HepG2 (cell line): Measurements from ENCODE around the gene SLC17A9. TPM values are rescaled to one million over a fixed set of nuclear protein-coding genes. Genes with fewer than 3 reads are reported as not detected.

Experiments used
- DMAP1 ChIP-seq: IDR thresholded peaks from 2 replicates; pipeline ENCODE4 v1.6.1; 2016
- HNRNPH1 ChIP-seq: fragments of 200-400 bp; formaldehyde crosslinking; optimal IDR thresholded peaks from 2 replicates; pipeline ENCODE3; 2017; ENCODE audit warnings: mild to moderate bottlenecking, low read depth, low read length
- KDM6A ChIP-seq: IDR thresholded peaks from 2 replicates; pipeline ENCODE4 v1.6.1; 2016; ENCODE audit warnings: low read depth
- KLF6 ChIP-seq: IDR thresholded peaks from 2 replicates; pipeline ENCODE4 v1.8.0; 2016; ENCODE audit warnings: missing biosample characterization, missing genetic modification reagents
- MIER2 ChIP-seq: IDR thresholded peaks from 2 replicates; pipeline ENCODE4 v1.6.1; 2016; ENCODE audit warnings: missing biosample characterization, missing genetic modification reagents
- PHF20 ChIP-seq: sonication (generic); formaldehyde crosslinking; IDR thresholded peaks from 2 replicates; pipeline ENCODE4 v1.5.0; 2020; ENCODE audit warnings: mild to moderate bottlenecking, missing genetic modification reagents
- PHF21A ChIP-seq: sonication (generic); formaldehyde crosslinking; IDR thresholded peaks from 2 replicates; pipeline ENCODE4 v1.5.0; 2020; ENCODE audit warnings: mild to moderate bottlenecking, missing genetic modification reagents
- RAD51 ChIP-seq: fragments of 450-650 bp; IDR thresholded peaks from 2 replicates; pipeline ENCODE4 v1.6.1; 2016; ENCODE audit warnings: borderline replicate concordance
- RBM22 ChIP-seq: fragments of 200-400 bp; formaldehyde crosslinking; optimal IDR thresholded peaks from 2 replicates; pipeline ENCODE3; 2017; ENCODE audit warnings: mild to moderate bottlenecking, low read length, moderate library complexity
- RBM39 ChIP-seq: fragments of 200-400 bp; formaldehyde crosslinking; IDR thresholded peaks from one replicate; pipeline ENCODE4 v1.6.1; 2018; ENCODE audit warnings: antibody characterized with exemption, mild to moderate bottlenecking, low read depth, low read length; ENCODE audit not compliant: poor library complexity, severe bottlenecking
- SALL1 ChIP-seq: sonication (generic); formaldehyde crosslinking; IDR thresholded peaks from 2 replicates; pipeline ENCODE4 v1.8.0; 2022; ENCODE audit warnings: mild to moderate bottlenecking, missing genetic modification reagents
- SMARCE1 ChIP-seq: fragments of 450-650 bp; IDR thresholded peaks from 2 replicates; pipeline ENCODE4 v1.6.1; 2017; ENCODE audit warnings: borderline replicate concordance
- XRCC5 ChIP-seq: fragments of 200-400 bp; formaldehyde crosslinking; optimal IDR thresholded peaks from 2 replicates; pipeline ENCODE3; 2017; ENCODE audit warnings: mild to moderate bottlenecking, low read length
- ZNF660 ChIP-seq: sonication (generic); formaldehyde crosslinking; IDR thresholded peaks from 2 replicates; pipeline ENCODE4 v1.5.1; 2020; ENCODE audit warnings: mild to moderate bottlenecking, low read depth, missing genetic modification reagents, borderline replicate concordance
- ZNF7 ChIP-seq: IDR thresholded peaks from 2 replicates; pipeline ENCODE4 v1.6.1; 2016; ENCODE audit warnings: missing biosample characterization, missing genetic modification reagents
- ZNF777 ChIP-seq: sonication (generic); formaldehyde crosslinking; IDR thresholded peaks from 2 replicates; pipeline ENCODE4 v1.4.0; 2020; ENCODE audit warnings: missing genetic modification reagents
- ZNF792 ChIP-seq: IDR thresholded peaks from 2 replicates; pipeline ENCODE4 v1.6.1; 2016
- polyA plus RNA-seq, 8 experiments: library from polyadenylated mRNA; depleted of rRNA in 3 of 8; stranded (reverse) in 7 of 8; unstranded in 1 of 8; fragments of >200 nt; fragmentation: Illumina TruSeq in 4 of 8; extraction: Trizol in 4 of 8; gene quantifications; 2 replicates each; pipeline versions ENCODE4 v1.2.1 to v1.2.3, GENCODE V29; 2011 to 2016; ENCODE audit warnings: low read depth in 4 of 8, missing spikeins in 1 of 8, mixed read lengths in 1 of 8; ENCODE audit not compliant: insufficient read depth in 1 of 8
- total RNA-seq, 5 experiments: library from RNA; depleted of rRNA; stranded (reverse); fragments of >200 nt; fragmentation: Illumina TruSeq; extraction: Trizol; gene quantifications; 2 replicates each; pipeline ENCODE4 v1.2.3, GENCODE V29; 2016; ENCODE audit warnings: low read depth in 1 of 5
- TF ChIP-seq, protein P1 (sequence below): IDR thresholded peaks from 2 replicates; pipeline ENCODE4 v1.6.1; 2016; ENCODE audit warnings: missing genetic modification reagents, missing compliant biosample characterization
- TF ChIP-seq, protein P2 (sequence below): sonication (generic); formaldehyde crosslinking; IDR thresholded peaks from 2 replicates; pipeline ENCODE4 v1.8.0; 2022; ENCODE audit warnings: mild to moderate bottlenecking, missing genetic modification reagents, borderline replicate concordance
- TF ChIP-seq, protein P3 (sequence below): sonication (generic); formaldehyde crosslinking; IDR thresholded peaks from 2 replicates; pipeline ENCODE4 v1.4.0; 2020; ENCODE audit warnings: mild to moderate bottlenecking, missing genetic modification reagents
- TF ChIP-seq, protein P4 (sequence below): sonication (generic); formaldehyde crosslinking; IDR thresholded peaks from 2 replicates; pipeline ENCODE4 v1.5.0; 2020; ENCODE audit warnings: missing genetic modification reagents, mild to moderate bottlenecking, borderline replicate concordance
- TF ChIP-seq, protein P5 (sequence below): sonication (generic); formaldehyde crosslinking; IDR thresholded peaks from 2 replicates; pipeline ENCODE4 v1.4.0; 2020; ENCODE audit warnings: missing genetic modification reagents
- TF ChIP-seq, protein P6 (sequence below): sonication (generic); formaldehyde crosslinking; IDR thresholded peaks from 2 replicates; pipeline ENCODE4 v1.4.0; 2020; ENCODE audit warnings: missing genetic modification reagents, borderline replicate concordance

Gene SLC17A9
- total and polyA plus RNA-seq, 2 of the 13 experiments (the other 11 are each of a cell fraction or from before 2014, with no cell fraction given), result 110 to 191 TPM

DNA sequence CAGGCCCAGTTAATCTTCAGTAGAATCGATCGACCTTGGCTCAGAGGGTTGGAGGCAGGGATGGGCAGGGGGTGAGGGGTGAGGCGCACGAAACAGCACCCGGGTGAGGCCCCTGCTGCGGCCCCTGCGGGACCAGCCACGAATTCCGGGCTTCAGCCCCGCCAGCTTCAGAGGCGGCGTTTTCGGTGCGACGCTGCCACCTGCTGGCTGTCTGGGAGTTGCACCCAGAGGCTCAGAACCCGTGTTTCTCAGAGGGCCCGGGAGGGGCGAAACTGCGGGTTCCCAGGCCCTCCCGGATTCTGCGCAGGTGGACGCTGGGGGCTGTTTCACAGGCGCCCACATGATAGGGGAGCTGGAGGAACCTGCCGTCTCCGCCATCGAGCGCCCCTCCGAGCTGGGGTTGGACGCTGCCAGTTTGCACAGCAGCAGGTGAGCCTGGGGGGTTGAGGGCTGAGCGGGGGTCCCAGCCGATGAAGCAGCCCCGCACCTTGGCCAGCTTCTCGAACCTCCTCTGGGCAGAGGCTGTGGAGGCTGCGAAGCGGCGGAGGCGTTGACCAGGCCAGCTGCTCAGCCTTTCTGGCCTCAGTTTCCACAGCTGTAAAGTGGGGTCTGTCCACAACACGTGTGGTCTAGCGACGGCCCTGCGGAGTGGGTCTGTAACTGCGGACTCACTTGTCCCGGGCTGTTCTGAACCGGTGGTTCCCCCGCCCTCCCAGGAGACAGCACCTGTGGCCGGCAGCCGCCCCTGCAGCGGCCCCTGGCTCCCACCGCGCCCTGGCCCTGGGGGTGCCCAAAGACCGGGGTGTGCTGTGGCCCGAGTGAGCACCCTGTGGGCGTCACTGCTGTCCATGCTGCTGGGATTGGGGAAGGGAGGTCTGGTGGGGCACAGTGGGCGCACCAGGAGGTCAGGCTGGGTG lies 56.8 kb downstream of the SLC17A9 start (continued):
- TF ChIP-seq HNRNPH1, result no peak
- TF ChIP-seq, protein P1, sequence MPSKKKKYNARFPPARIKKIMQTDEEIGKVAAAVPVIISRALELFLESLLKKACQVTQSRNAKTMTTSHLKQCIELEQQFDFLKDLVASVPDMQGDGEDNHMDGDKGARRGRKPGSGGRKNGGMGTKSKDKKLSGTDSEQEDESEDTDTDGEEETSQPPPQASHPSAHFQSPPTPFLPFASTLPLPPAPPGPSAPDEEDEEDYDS (CRISPR knock-in tag), result no peak
- TF ChIP-seq SMARCE1, result no peak
- no peak for TF ChIP-seq RAD51
- peak; percentile 48; the same call in 1 of the 2 replicates for TF ChIP-seq SALL1 (CRISPR knock-in tag)
- TF ChIP-seq, protein P2, sequence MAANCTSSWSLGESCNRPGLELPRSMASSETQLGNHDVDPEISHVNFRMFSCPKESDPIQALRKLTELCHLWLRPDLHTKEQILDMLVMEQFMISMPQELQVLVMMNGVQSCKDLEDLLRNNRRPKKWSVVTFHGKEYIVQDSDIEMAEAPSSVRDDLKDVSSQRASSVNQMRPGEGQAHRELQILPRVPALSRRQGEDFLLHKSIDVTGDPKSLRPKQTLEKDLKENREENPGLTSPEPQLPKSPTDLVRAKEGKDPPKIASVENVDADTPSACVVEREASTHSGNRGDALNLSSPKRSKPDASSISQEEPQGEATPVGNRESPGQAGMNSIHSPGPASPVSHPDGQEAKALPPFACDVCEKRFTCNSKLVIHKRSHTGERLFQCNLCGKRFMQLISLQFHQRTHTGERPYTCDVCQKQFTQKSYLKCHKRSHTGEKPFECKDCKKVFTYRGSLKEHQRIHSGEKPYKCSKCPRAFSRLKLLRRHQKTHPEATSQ (CRISPR knock-in tag), result no peak
- TF ChIP-seq RBM22, result no peak
- no peak for TF ChIP-seq KDM6A
- TF ChIP-seq, protein P3, sequence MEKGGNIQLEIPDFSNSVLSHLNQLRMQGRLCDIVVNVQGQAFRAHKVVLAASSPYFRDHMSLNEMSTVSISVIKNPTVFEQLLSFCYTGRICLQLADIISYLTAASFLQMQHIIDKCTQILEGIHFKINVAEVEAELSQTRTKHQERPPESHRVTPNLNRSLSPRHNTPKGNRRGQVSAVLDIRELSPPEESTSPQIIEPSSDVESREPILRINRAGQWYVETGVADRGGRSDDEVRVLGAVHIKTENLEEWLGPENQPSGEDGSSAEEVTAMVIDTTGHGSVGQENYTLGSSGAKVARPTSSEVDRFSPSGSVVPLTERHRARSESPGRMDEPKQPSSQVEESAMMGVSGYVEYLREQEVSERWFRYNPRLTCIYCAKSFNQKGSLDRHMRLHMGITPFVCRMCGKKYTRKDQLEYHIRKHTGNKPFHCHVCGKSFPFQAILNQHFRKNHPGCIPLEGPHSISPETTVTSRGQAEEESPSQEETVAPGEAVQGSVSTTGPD (CRISPR knock-in tag), result no peak
- peak; percentile 71 for TF ChIP-seq ZNF777 (CRISPR knock-in tag)
- peak; percentile 97 for TF ChIP-seq XRCC5
- no peak for TF ChIP-seq ZNF7 (CRISPR knock-in tag)
- TF ChIP-seq, protein P4, sequence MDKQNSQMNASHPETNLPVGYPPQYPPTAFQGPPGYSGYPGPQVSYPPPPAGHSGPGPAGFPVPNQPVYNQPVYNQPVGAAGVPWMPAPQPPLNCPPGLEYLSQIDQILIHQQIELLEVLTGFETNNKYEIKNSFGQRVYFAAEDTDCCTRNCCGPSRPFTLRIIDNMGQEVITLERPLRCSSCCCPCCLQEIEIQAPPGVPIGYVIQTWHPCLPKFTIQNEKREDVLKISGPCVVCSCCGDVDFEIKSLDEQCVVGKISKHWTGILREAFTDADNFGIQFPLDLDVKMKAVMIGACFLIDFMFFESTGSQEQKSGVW (CRISPR knock-in tag), result no peak
- no peak for TF ChIP-seq DMAP1 (CRISPR knock-in tag)
- TF ChIP-seq KLF6, result peak; percentile 81; the same call in 1 of the 2 replicates
- TF ChIP-seq, protein P5, sequence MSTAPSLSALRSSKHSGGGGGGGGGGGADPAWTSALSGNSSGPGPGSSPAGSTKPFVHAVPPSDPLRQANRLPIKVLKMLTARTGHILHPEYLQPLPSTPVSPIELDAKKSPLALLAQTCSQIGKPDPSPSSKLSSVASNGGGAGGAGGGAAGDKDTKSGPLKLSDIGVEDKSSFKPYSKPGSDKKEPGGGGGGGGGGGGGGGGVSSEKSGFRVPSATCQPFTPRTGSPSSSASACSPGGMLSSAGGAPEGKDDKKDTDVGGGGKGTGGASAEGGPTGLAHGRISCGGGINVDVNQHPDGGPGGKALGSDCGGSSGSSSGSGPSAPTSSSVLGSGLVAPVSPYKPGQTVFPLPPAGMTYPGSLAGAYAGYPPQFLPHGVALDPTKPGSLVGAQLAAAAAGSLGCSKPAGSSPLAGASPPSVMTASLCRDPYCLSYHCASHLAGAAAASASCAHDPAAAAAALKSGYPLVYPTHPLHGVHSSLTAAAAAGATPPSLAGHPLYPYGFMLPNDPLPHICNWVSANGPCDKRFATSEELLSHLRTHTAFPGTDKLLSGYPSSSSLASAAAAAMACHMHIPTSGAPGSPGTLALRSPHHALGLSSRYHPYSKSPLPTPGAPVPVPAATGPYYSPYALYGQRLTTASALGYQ (CRISPR knock-in tag), result 0 out of 2 replicates have a peak, but pooled peaks have one; percentile 52
- 0 out of 2 replicates have a peak, but pooled peaks have one; percentile 20 for TF ChIP-seq ZNF660
- TF ChIP-seq ZNF792 (CRISPR knock-in tag), result no peak
- no peak for TF ChIP-seq PHF20 (CRISPR knock-in tag)
- TF ChIP-seq, protein P6, sequence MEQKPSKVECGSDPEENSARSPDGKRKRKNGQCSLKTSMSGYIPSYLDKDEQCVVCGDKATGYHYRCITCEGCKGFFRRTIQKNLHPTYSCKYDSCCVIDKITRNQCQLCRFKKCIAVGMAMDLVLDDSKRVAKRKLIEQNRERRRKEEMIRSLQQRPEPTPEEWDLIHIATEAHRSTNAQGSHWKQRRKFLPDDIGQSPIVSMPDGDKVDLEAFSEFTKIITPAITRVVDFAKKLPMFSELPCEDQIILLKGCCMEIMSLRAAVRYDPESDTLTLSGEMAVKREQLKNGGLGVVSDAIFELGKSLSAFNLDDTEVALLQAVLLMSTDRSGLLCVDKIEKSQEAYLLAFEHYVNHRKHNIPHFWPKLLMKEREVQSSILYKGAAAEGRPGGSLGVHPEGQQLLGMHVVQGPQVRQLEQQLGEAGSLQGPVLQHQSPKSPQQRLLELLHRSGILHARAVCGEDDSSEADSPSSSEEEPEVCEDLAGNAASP, result peak; percentile 81; the same call in 1 of the 2 replicates
- TF ChIP-seq MIER2 (CRISPR knock-in tag), result peak; percentile 31; the same call in 1 of the 2 replicates
- TF ChIP-seq RBM39, result peak; percentile 92
- peak; percentile 61; the same call in 1 of the 2 replicates for TF ChIP-seq PHF21A (CRISPR knock-in tag)
